ENCODE data around the gene ISM1. TPM values are rescaled to one million over a fixed set of nuclear protein-coding genes. Genes with fewer than 3 reads are reported as not detected.

Gene ISM1
- polyA plus RNA-seq, 3 donors, result not detected

GRCh38 chr20:13207016-13207415, 14.1 kb upstream of the ISM1 start:
- Histone ChIP-seq H3K9me3 (replicated peaks in 1 of 2; ENCODE audit: control insufficient read depth in 1 of 2, insufficient read depth in 1 of 2, low read length in 2 of 2) (no peaks in the 10 kb centered on the region), H3K4me3 (replicated peaks in 1 of 3; ENCODE audit: low read depth in 2 of 3, low read length in 3 of 3) (no peak overlapping the region), H3K9ac (ENCODE audit: insufficient read depth, low read length, poor library complexity, severe bottlenecking) (no peak overlapping the region), H4K20me1 (ENCODE audit: insufficient read depth, low read length) (no peaks in the 10 kb centered on the region), H2AFZ (ENCODE audit: insufficient read depth, low read depth, low read length, poor library complexity, severe bottlenecking) (no peak overlapping the region), H3K27me3 (ENCODE audit: control insufficient read depth in 2 of 2, insufficient read depth in 2 of 2, low read length in 2 of 2) (no peaks in the 10 kb centered on the region), H3K4me2 (replicated peaks; ENCODE audit: extremely low read depth, low read length, poor library complexity, severe bottlenecking) (no peak overlapping the region), H3K27ac (ENCODE audit: low read depth in 1 of 2, low read length in 2 of 2) (no peak overlapping the region), H3K36me3 (replicated peaks in 1 of 2; ENCODE audit: control insufficient read depth in 1 of 2, insufficient read depth in 2 of 2, low read length in 2 of 2) (no peaks in the 10 kb centered on the region), H3K79me2 (ENCODE audit: insufficient read depth, low read length) (no peaks in the 10 kb centered on the region), H3K4me1 (ENCODE audit: control insufficient read depth in 1 of 2, insufficient read depth in 2 of 2, low read length in 2 of 2) (no peaks in the 10 kb centered on the region)
- Mint-ChIP-seq H3K4me1 (peaks cover 3% of the 10 kb centered on the region), H3K27ac (no peak overlapping the region), H3K4me3 (no peak overlapping the region), H3K27me3 (ENCODE audit: low read depth in 3 of 3) (peaks cover 2 to 4% (median 3%) of the 10 kb centered on the region in 3 donors), H3K36me3 (no peaks in the 10 kb centered on the region), H3K9me3 (peaks cover 0 to 3% (median 2%) of the 10 kb centered on the region in 7 donors)
- no peak for TF ChIP-seq CTCF (IDR thresholded peaks at IDR 0.05)
- no peak for DNase-seq
- WGBS (ENCODE audit: insufficient coverage), result no CpG with 5 or more reads among the region's 2 CpGs
- intact Hi-C loops (cut with micrococcal nuclease), result no loop called here

- peaks cover 10 to 23% (median 14%) of the 10 kb centered on the region in 3 donors for H3K27me3 Mint-ChIP-seq (ENCODE audit: low read depth in 3 of 3)
- no peaks in the 10 kb centered on the region for H3K4me1 Mint-ChIP-seq
- intact Hi-C loops (cut with micrococcal nuclease), result no loop called here
- H3K4me2 ChIP-seq (replicated peaks; ENCODE audit: extremely low read depth, low read length, poor library complexity, severe bottlenecking), result no peak overlapping the region
- H3K27ac Mint-ChIP-seq, result no peak overlapping the region
- WGBS (ENCODE audit: insufficient coverage), result no CpG with 5 or more reads among the region's 4 CpGs
- H3K27me3 ChIP-seq (ENCODE audit: control insufficient read depth in 2 of 2, insufficient read depth in 2 of 2, low read length in 2 of 2), result peaks cover 8 to 15% of the 10 kb centered on the region in 2 donors
- no peak overlapping the region for H3K27ac ChIP-seq (ENCODE audit: low read depth in 1 of 2, low read length in 2 of 2)
- no peaks in the 10 kb centered on the region for H3K4me1 ChIP-seq (ENCODE audit: control insufficient read depth in 1 of 2, insufficient read depth in 2 of 2, low read length in 2 of 2)
- no peak overlapping the region for H3K4me3 ChIP-seq (replicated peaks in 1 of 3; ENCODE audit: low read depth in 2 of 3, low read length in 3 of 3)
- H2AFZ ChIP-seq (ENCODE audit: insufficient read depth, low read depth, low read length, poor library complexity, severe bottlenecking), result no peak overlapping the region
- H3K9ac ChIP-seq (ENCODE audit: insufficient read depth, low read length, poor library complexity, severe bottlenecking), result no peak overlapping the region
- no peak overlapping the region for H3K4me3 Mint-ChIP-seq
- no peak for DNase-seq
- no peak for TF ChIP-seq CTCF (IDR thresholded peaks at IDR 0.05)
- no peaks in the 10 kb centered on the region for H3K36me3 ChIP-seq (replicated peaks in 1 of 2; ENCODE audit: control insufficient read depth in 1 of 2, insufficient read depth in 2 of 2, low read length in 2 of 2)
- no peaks in the 10 kb centered on the region for H3K79me2 ChIP-seq (ENCODE audit: insufficient read depth, low read length)
- H3K9me3 Mint-ChIP-seq, result peaks cover 0 to 1% (median 0%) of the 10 kb centered on the region in 7 donors
- no peaks in the 10 kb centered on the region for H3K9me3 ChIP-seq (replicated peaks in 1 of 2; ENCODE audit: control insufficient read depth in 1 of 2, insufficient read depth in 1 of 2, low read length in 2 of 2)
- H4K20me1 ChIP-seq (ENCODE audit: insufficient read depth, low read length), result no peaks in the 10 kb centered on the region
- no peaks in the 10 kb centered on the region for H3K36me3 Mint-ChIP-seq
Measured at GRCh38 chr20:13211956-13212618, 9.0 kb upstream of the ISM1 start.
